Tibial nerve (tissue), 4 donors: ENCODE results near the gene ZNF41. TPM values are rescaled to one million over a fixed set of nuclear protein-coding genes. Genes with fewer than 3 reads are reported as not detected.

Experiments
- DNase-seq, 2 donors: peaks; one replicate each; pipeline ENCODE4 v3.0.0-alpha.2; 2019; ENCODE audit warnings: low spot score in 2 of 2
- H3K27ac ChIP-seq, 4 donors: fragments of 200-600 bp; sonication (generic) in 3 of 4; one replicate each; pipeline ENCODE4 v1.5.1; 2017 to 2019; ENCODE audit warnings: mild to moderate bottlenecking in 1 of 4
- H3K27me3 ChIP-seq, 2 donors: fragments of 200-600 bp; sonication (generic) in 1 of 2; one replicate each; pipeline versions ENCODE4 v1.5.1 to v1.6.0; 2017 to 2019
- H3K36me3 ChIP-seq, 3 donors: fragments of 200-600 bp; sonication (generic); one replicate each; pipeline ENCODE4 v1.5.1; 2018 to 2019
- H3K4me1 ChIP-seq, 4 donors: fragments of 200-600 bp; sonication (generic) in 3 of 4; one replicate each; pipeline ENCODE4 v1.5.1; 2017 to 2019
- H3K4me3 ChIP-seq, 4 donors: fragments of 200-600 bp; sonication (generic) in 3 of 4; one replicate each; pipeline ENCODE4 v1.5.1; 2017 to 2019; ENCODE audit warnings: mild to moderate bottlenecking in 1 of 4, moderate library complexity in 1 of 4
- H3K9me3 ChIP-seq, 4 donors: fragments of 200-600 bp; sonication (generic) in 3 of 4; one replicate each; pipeline ENCODE4 v1.5.1; 2017 to 2019
- CTCF ChIP-seq, 5 experiments: fragments of 200-600 bp in 3 of 5; fragments of 450-650 bp in 2 of 5; sonication (generic) in 3 of 5; IDR thresholded peaks; one replicate each; pipeline ENCODE4 v1.5.1; 2016 to 2019; ENCODE audit warnings: antibody characterized with exemption in 5 of 5, mild to moderate bottlenecking in 3 of 5, moderate library complexity in 2 of 5
- EP300 ChIP-seq, 2 donors: sonication (generic); formaldehyde crosslinking; IDR thresholded peaks; one replicate each; pipeline ENCODE4 v1.6.1; 2017; ENCODE audit warnings: antibody characterized with exemption in 2 of 2, mild to moderate bottlenecking in 1 of 2
- POLR2A ChIP-seq, 2 donors: fragments of 450-650 bp; IDR thresholded peaks; one replicate each; pipeline ENCODE4 v1.6.1; 2017; ENCODE audit warnings: antibody characterized with exemption in 2 of 2, mild to moderate bottlenecking in 2 of 2, moderate library complexity in 2 of 2
- WGBS, 2 donors: methylation state at CpG; one replicate each; pipeline ENCODE4 v1.1.5; 2018; 5-methylcytosine and 5-hydroxymethylcytosine counted together
- total RNA-seq, 4 donors: library from RNA; depleted of rRNA; stranded (reverse); fragments of >200 nt; gene quantifications; one replicate each; pipeline ENCODE4 v1.1.0, GENCODE V29; 2016

ZNF41 gene
- total RNA-seq, 4 donors from 2014 or later = 6.9 to 9.8 (median 7.8) TPM

- TF ChIP-seq EP300 (IDR thresholded peaks at IDR 0.05) = no peak
- no peak for TF ChIP-seq CTCF (IDR thresholded peaks at IDR 0.05)
- no peak for TF ChIP-seq POLR2A (IDR thresholded peaks at IDR 0.05)
- DNase-seq = no peak
- Histone ChIP-seq H3K9me3 (peaks cover 0 to 19% (median 9%) of the 10 kb centered on the region in 4 donors), H3K4me1 (no peaks in the 10 kb centered on the region), H3K27me3 (no peaks in the 10 kb centered on the region), H3K36me3 (peaks cover 0 to 91% (median 0%) of the 10 kb centered on the region in 3 donors), H3K27ac (no peak overlapping the region), H3K4me3 (no peak overlapping the region)
- 89 to 90% methylated on average over 2 to 8 of the region's 8 CpGs for WGBS, 2 donors
Observed at GRCh38 chrX:47452112-47452511, 30.9 kb downstream of the ZNF41 start.

DNA sequence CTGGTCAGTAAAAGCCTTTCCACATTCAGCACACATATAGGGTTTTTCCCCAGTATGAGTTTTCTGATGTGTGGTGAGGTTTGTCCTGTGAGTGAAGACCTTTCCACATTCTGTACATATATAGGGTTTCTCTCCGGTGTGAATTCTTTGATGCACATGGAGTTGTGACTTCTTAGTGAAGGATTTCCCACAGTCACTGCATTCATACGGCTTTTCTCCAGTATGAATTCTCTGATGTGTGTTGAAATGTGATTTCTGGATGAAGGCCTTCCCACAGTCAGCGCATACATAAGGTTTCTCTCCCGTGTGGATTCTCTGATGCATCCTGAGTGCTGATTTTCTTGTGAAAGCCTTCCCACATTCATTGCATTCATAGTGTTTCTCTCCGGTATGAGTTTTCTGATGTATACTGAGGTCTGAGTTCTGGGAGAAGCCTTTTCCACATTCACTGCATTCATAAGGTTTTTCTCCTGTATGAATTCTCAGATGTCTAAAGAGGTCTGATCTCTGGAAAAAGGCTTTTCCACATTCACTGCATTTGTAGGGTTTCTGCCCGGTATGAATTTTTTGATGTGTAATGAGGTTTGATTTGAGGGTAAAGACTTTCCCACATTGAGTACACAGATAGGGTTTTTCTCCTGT is 34.7 kb downstream of the ZNF41 start:
- TF ChIP-seq POLR2A (IDR thresholded peaks at IDR 0.05) = no peak
- TF ChIP-seq CTCF (IDR thresholded peaks at IDR 0.05) = no peak
- TF ChIP-seq EP300 (IDR thresholded peaks at IDR 0.05) = no peak
- WGBS, 2 donors = 93 to 95% methylated on average over 6 of the region's 6 CpGs
- H3K27ac ChIP-seq = no peak overlapping the region

GRCh38 chrX:47447607-47448006 is 35.4 kb downstream of the ZNF41 start:
- TF ChIP-seq CTCF (IDR thresholded peaks at IDR 0.05) = no peak
- no peak for TF ChIP-seq EP300 (IDR thresholded peaks at IDR 0.05)
- TF ChIP-seq POLR2A (IDR thresholded peaks at IDR 0.05) = no peak
- Histone ChIP-seq H3K4me1 (no peaks in the 10 kb centered on the region), H3K4me3 (no peak overlapping the region), H3K9me3 (peaks cover 0 to 36% (median 12%) of the 10 kb centered on the region in 4 donors), H3K36me3 (peaks cover 0 to 70% (median 0%) of the 10 kb centered on the region in 3 donors), H3K27me3 (no peaks in the 10 kb centered on the region), H3K27ac (no peak overlapping the region)
- no peak for DNase-seq
- 93 to 99% methylated on average over 11 of the region's 11 CpGs for WGBS, 2 donors

More for the DNA sequence above, 34.7 kb downstream of the ZNF41 start:
- Histone ChIP-seq H3K9me3 (peaks cover 0 to 30% (median 10%) of the 10 kb centered on the region in 4 donors), H3K36me3 (peaks cover 0 to 76% (median 0%) of the 10 kb centered on the region in 3 donors), H3K27me3 (no peaks in the 10 kb centered on the region), H3K4me1 (no peaks in the 10 kb centered on the region), H3K4me3 (no peak overlapping the region)
- DNase-seq = no peak

DNA sequence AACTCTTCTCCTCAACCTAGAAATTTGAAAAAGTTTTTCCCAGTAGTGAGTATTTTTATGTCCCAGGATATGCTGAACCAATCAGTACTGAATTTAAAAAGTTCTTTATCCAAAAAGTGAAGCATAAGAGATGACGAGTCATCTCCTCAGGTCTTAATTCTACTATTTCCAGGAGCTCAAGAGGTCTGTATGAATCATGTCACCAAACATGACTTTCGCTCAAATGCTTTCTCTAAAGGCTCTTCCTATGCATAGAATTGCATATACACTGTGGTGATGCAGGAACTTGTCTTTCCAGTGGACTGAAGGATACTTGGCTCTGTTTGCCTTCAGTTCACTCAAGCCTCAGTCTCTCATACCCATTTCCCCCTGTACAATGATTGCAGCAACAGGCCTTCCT is 36.1 kb downstream of the ZNF41 start:
- Histone ChIP-seq H3K27ac (no peak overlapping the region), H3K4me3 (no peak overlapping the region), H3K9me3 (peaks cover 0 to 36% (median 13%) of the 10 kb centered on the region in 4 donors), H3K4me1 (no peaks in the 10 kb centered on the region), H3K36me3 (peaks cover 0 to 64% (median 0%) of the 10 kb centered on the region in 3 donors), H3K27me3 (no peaks in the 10 kb centered on the region)
- WGBS, 2 donors = 86 to 100% methylated on average over 2 of the region's 2 CpGs
- no peak for DNase-seq
- TF ChIP-seq POLR2A (IDR thresholded peaks at IDR 0.05) (no peak), EP300 (IDR thresholded peaks at IDR 0.05) (no peak), CTCF (IDR thresholded peaks at IDR 0.05) (no peak)

DNA sequence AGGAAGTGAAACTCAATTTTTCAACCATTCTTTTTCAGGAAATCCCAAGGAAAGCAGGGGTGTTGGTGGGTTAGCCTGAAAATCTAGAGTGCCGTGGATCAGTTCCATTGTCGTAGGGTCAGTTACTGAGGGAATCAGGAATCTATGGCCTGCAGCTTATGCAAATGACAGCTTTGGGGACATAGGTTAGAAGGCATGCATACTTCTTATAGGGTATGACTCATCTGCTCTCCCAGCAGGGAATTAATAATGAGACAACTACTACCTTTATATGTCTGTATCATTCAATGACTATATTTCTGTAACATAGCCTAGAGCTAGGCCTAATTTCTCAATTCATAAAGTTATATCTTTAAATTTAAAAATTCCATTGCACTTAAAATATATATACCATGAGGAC is 36.6 kb downstream of the ZNF41 start:
- Histone ChIP-seq H3K4me3 (no peak overlapping the region), H3K36me3 (peaks cover 0 to 59% (median 0%) of the 10 kb centered on the region in 3 donors), H3K4me1 (no peaks in the 10 kb centered on the region), H3K9me3 (peaks cover 0 to 40% (median 13%) of the 10 kb centered on the region in 4 donors), H3K27ac (no peak overlapping the region), H3K27me3 (no peaks in the 10 kb centered on the region)
- DNase-seq = no peak
- WGBS, 2 donors = 93 to 95% methylated on average over 2 of the region's 2 CpGs
- TF ChIP-seq CTCF (IDR thresholded peaks at IDR 0.05) (no peak), POLR2A (IDR thresholded peaks at IDR 0.05) (no peak)
